ENCODE data around the gene NOL4L. TPM values are rescaled to one million over a fixed set of nuclear protein-coding genes. Genes with fewer than 3 reads are reported as not detected.

NOL4L gene
- polyA plus RNA-seq, 1 experiment = 10.9 TPM

- CTCF ChIA-PET = no interaction called here
Observed at GRCh38 chr20:32621071-32621890, 36.1 kb upstream of the NOL4L start.

GRCh38 chr20:32619586-32619985 is 34.5 kb upstream of the NOL4L start:
- no peak for TF ChIP-seq CTCF (IDR thresholded peaks at IDR 0.05; ENCODE audit: insufficient read depth, low read depth, low read length)
- ChIA-PET CTCF (interaction anchor here (1.1 kb wide), 1 partner anchor 98 kb away, joined by 4 read pairs; no protein-coding TSS in a partner anchor), POLR2A (no interaction called here)
- DNase-seq (ENCODE audit: low read depth) = no peak
- H3K27me3 ChIP-seq (ENCODE audit: control insufficient read depth, insufficient read depth, low read length) = peaks cover 3% of the 10 kb centered on the region
- H3K36me3 ChIP-seq (ENCODE audit: control insufficient read depth, insufficient read depth, low read length) = no peaks in the 10 kb centered on the region
- no peak overlapping the region for H3K4me3 ChIP-seq (ENCODE audit: low read depth, low read length)

More at GRCh38 chr20:32621071-32621890, 36.1 kb upstream of the NOL4L start:
- no peak overlapping the region for H3K4me3 ChIP-seq (ENCODE audit: low read depth, low read length)
- no peak for TF ChIP-seq CTCF (IDR thresholded peaks at IDR 0.05; ENCODE audit: insufficient read depth, low read depth, low read length)
- H3K27me3 ChIP-seq (ENCODE audit: control insufficient read depth, insufficient read depth, low read length) = peaks cover 3% of the 10 kb centered on the region
- DNase-seq (ENCODE audit: low read depth) = no peak
- POLR2A ChIA-PET = no interaction called here
- H3K36me3 ChIP-seq (ENCODE audit: control insufficient read depth, insufficient read depth, low read length) = no peaks in the 10 kb centered on the region

DNA sequence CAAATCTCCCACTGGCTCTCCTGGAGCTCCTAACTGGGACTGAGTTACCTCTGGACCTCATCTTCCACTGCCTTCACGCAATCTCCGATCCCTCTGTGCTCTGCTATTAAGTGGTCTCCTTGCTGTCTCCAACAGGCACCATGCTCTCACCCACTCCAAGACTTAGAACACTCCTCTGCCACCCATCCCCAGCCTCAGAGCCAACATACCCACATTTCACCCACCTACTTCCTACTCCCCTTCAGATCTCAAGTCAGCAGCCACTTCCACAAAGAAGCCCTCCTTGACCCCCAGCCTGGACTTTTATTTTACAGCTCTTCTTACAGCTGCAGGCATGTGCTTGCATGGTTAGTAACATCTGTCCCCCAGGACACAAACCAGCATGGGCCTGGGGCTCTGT is 29.6 kb upstream of the NOL4L start:
- ChIA-PET CTCF (no interaction called here), POLR2A (no interaction called here)
- TF ChIP-seq CTCF (IDR thresholded peaks at IDR 0.05; ENCODE audit: insufficient read depth, low read depth, low read length) = no peak
- H3K4me3 ChIP-seq (ENCODE audit: low read depth, low read length) = no peak overlapping the region
- H3K36me3 ChIP-seq (ENCODE audit: control insufficient read depth, insufficient read depth, low read length) = no peaks in the 10 kb centered on the region
- DNase-seq (ENCODE audit: low read depth) = no peak
- H3K27me3 ChIP-seq (ENCODE audit: control insufficient read depth, insufficient read depth, low read length) = peaks cover 7% of the 10 kb centered on the region

DNA sequence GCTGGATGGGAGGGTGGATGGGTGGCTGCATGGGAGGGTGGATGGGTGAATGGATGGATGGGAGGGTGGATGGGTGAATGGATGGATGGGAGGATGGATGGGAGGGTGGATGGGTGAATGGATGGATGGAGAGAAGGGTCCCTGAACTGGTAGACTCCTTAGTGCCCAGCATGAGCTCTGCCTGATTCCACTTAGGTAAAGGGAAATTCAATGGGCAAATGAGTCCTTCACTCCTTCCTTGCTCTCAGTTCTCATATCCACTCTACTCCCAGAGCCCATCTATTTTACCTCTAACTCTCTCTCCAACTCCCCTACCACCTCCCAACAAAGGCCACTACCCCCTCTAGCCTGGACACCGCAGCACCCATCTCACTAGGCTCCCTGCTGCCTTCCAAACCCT is 29.2 kb upstream of the NOL4L start:
- Histone ChIP-seq H3K36me3 (ENCODE audit: control insufficient read depth, insufficient read depth, low read length) (no peaks in the 10 kb centered on the region), H3K4me3 (ENCODE audit: low read depth, low read length) (no peak overlapping the region), H3K27me3 (ENCODE audit: control insufficient read depth, insufficient read depth, low read length) (peaks cover 4% of the 10 kb centered on the region; the same call in 1 of the 2 replicates)
- CTCF ChIA-PET = interaction anchor here (0.6 kb wide), 1 partner anchor 31 kb away, joined by 3 read pairs; no protein-coding TSS in a partner anchor
- POLR2A ChIA-PET = no interaction called here
- TF ChIP-seq CTCF (IDR thresholded peaks at IDR 0.05; ENCODE audit: insufficient read depth, low read depth, low read length) = no peak
- no peak for DNase-seq (ENCODE audit: low read depth)

- ChIA-PET POLR2A (no interaction called here), CTCF (interaction anchor here (0.6 kb wide), 1 partner anchor 32 kb away, joined by 3 read pairs; no protein-coding TSS in a partner anchor)
- Histone ChIP-seq H3K36me3 (ENCODE audit: control insufficient read depth, insufficient read depth, low read length) (no peaks in the 10 kb centered on the region), H3K4me3 (ENCODE audit: low read depth, low read length) (no peak overlapping the region), H3K27me3 (ENCODE audit: control insufficient read depth, insufficient read depth, low read length) (peaks cover 4% of the 10 kb centered on the region; the same call in 1 of the 2 replicates)
- DNase-seq (ENCODE audit: low read depth) = no peak
- no peak for TF ChIP-seq CTCF (IDR thresholded peaks at IDR 0.05; ENCODE audit: insufficient read depth, low read depth, low read length)
Observed at GRCh38 chr20:32613192-32614053, 28.3 kb upstream of the NOL4L start.

All from BJ (cell line).